DMS53 (cell line): Measurements from ENCODE around the gene BBLN.
A peak's percentile ranks its signal among the peaks of the same experiment; 100 is the strongest.
"Not testable (repeated sequence)": the region's sequence is repeated elsewhere in the genome, so short reads cannot be mapped to it uniquely, and the experiment has no call there.

Experiments used
- DNase-seq: peaks from one replicate; lab custom pipeline; 2025; lab: John Stamatoyannopoulos, UW

BBLN gene

DNA sequence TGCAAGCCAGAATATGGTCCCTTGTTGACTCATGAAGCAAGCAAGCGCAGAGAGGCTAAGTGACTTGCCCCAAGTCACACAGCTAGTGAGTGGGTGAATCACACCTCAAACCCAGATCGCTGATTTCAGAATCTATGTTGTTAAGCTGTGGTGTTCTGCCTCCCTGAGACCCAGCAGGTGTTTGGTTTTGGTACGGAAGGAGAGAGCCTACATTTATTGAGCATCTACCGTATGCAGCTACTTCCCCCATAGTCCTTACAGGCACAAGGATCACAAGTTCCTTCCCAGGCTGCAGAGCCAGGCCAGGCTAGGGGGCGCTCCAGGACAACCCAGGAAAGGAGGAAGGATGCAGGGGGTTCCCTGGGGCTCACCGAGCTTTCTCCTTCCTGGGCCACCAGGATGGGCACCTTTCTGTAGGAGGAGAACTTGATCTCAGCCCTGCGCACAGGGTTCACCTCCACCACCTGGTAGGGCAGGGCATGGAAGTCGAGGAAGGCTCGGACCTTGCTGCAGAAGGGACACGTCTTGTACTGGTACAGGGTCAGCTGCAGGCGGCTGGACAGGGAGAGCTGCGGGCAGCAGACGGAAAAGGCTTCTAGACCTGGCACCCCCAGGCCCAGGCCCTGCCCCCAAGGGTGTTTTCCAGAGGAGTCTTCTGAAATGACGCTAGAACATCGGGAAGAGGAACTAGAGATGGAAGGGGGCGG is 35.0 kb upstream of the BBLN start:
- DNase-seq, result peak; percentile 80

- DNase-seq, result no peak
Measured at GRCh38 chr9:128125580-128126354, 34.3 kb upstream of the BBLN start.

DNA sequence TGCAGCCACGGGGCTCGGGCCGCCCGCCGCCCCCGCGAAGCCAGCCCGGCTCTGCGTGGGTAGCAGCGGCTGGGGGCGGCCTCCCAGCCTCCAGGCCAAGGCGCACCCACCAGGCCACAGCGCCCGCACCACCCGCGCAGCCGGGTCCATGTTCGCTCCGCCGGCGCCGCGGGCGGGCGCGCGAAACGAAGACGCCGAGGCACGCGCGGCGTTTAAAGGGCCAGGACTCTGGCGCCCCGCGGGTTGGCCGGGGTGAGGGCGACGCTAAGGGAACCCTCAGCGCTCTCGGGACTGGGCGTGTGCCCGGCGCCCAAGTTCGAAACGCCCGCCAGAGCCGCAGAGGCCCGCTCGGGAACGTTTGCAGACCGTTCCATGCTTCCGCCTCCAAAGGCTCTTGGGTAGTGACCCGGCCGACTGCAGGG is 32.5 kb upstream of the BBLN start, which contains the start of gene PTGES2:
Gene PTGES2 (minus strand): TSS at position 162 of the 422 bp plus-strand sequence. CDS start 12 bp downstream, at position 150.
- peak; percentile 93 for DNase-seq

GRCh38 chr9:128127990-128128835 is 31.9 kb upstream of the BBLN start:
- peak; percentile 97 for DNase-seq

DNA sequence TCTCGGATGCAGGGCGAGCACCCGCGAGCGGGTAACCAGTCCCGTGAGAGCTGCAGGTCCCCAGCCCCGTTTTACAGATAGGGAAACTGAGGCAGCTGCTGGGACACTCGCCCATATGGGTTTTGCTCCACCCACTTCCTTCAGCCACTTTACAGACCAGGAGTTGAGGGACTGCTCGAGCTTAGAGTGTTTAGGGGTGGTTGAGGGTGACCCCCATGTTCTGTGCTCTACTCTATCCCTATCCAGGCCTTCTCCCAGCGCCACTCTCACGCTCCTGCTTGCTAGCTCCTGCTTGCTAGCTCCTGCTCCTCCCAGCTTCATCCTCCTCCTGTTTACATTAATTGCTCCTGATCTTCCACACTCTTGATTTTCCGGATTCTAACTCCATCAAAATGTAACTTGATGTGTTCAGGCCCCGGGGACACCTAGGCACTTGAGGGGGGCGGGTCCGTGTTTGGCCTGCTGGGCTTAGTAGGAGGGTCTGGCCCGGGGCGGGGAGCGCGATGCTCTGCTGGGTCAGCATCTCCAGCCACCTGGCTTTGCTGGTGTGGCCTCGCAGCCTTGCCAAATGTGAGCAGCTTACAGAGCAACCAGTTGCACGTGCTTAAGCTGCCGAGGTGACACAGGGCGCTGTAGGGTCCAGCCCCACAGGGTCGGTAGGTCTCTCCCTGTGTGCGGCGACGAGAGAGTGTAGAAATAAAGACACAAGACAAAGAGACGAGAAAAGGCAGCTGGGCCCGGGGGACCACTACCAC is 31.1 kb upstream of the BBLN start:
- peak; percentile 51 for DNase-seq

DNA sequence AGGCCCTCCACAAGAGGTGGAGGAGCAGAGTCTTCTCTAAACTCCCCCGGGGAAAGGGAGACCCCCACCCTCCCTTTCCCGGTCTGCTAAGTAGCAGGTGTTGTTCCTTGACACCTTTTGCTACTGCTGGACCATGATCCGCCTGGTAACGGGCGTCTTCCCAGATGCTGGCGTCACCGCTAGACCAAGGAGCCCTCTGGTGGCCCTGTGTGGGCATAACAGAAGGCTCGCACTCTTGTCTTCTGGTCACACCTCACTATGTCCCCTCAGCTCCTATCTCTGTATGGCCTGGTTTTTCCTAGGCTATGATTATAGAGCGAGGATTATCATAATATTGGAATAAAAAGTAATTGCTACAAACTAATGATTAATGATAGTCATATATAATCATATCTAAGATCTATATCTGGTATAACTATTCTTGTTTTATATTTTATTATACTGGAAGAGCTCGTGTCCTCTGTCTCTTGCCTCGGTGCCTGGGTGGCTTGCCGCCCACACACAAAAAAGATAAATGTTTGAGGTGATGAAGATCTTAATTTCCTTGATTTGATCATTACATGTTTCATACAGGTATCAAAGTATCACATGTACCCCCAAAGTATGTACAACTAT is 30.0 kb upstream of the BBLN start:
- DNase-seq, result not testable (repeated sequence)

DNA sequence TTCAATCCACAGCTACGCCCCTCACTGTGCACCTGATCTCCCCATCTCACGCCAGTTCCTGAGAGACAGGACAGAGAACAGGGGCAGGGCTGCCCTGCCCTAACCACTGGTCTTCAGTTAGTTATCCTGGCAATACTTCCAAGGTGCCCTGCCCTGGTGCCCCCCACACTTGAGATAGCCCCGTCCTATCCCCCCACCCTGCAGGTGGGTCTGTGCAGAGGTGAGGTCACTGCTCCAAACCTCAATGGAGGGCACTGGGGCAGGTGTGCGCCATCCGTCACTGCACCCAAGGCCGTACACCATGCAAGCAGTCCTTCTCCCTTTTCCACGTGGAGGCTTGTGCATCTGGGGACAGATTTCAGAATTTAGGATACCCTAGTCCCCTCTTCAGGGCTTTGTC is 29.4 kb upstream of the BBLN start:
- DNase-seq, result not testable (repeated sequence)

GRCh38 chr9:128131346-128131745 is 28.7 kb upstream of the BBLN start:
- not testable (repeated sequence) for DNase-seq

DNA sequence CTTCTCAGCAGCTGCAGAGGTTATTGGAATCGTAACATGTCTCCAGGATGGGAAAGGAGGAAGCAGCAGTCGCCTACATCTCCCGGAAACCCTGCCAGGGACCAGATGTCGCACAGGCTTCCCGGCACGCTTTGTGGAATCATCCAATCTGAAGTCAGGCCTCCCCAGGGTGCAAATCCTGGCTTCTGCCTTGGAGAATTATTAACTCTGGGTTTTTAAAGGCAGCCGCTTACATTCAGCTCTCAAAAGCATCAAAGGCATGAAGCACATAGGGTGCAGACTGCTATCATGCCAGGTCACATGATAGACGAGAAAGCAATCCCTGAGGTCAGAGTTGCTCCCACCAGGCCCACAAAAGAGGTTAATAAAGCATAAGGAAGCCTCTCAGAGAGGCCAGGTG is 27.9 kb upstream of the BBLN start:
- peak; percentile 96 for DNase-seq

GRCh38 chr9:128135561-128135960 is 24.5 kb upstream of the BBLN start:
- not testable (repeated sequence) for DNase-seq

GRCh38 chr9:128136816-128137793 is 23.0 kb upstream of the BBLN start:
- no peak for DNase-seq

DNA sequence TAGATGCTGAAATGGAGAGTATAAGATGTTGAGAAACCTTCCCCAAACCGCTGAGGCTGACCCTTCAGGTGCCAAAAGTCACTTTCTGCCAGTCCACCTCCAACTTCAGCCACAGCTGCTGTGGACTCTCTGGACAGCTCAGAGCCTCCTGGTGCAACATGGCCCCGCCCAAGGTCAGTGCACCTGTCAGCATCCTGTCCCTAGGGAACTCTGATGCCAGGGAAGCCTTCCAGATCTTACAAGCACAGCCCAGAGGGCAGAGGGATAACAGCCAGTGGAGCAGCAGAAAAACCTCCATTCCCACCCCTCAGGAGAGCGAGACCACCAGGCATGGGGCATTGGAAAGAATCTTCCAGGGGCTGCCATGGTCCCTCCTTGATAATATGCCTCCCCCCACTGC is 22.1 kb upstream of the BBLN start:
- DNase-seq, result peak; percentile 29

DNA sequence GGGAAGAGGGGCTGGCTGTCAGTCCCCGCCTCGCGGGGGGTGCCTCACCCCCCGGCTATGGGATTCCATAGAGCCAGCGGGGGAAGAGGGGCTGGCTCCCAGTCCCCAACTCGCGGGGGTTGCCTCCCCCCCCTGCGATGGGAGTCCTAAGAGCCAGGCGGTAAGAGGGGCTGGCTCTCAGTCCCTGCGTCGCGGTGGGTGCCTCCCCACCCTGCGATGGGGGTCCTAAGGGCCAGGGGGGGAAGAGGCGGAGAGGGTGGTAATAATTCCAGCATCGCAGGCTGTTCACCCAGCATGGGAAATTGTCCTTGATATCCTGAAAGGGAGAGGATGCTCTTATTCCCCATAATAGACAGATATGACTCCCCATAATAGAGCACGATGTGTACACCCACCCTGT is 20.4 kb upstream of the BBLN start:
- DNase-seq, result no peak

DNA sequence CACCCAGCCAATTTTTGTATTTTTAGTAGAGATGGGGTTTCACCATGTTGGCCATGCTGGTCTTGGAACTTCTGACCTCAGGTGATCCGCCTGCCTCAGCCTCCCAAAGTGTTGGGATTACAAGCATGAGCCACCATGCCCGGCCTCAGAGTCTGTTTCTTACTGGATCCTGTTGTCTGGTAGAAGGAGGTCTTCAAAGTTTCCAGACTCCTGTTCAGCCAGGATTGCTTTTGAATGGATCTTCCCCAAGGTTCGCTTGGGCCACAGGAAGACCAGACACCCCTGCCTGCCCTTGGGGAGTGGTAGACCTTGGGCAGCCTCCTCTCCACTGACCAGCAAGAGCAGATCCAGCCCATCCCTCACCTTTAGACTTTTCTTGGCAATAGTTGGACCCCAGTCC is 18.5 kb upstream of the BBLN start:
- DNase-seq, result no peak

DNA sequence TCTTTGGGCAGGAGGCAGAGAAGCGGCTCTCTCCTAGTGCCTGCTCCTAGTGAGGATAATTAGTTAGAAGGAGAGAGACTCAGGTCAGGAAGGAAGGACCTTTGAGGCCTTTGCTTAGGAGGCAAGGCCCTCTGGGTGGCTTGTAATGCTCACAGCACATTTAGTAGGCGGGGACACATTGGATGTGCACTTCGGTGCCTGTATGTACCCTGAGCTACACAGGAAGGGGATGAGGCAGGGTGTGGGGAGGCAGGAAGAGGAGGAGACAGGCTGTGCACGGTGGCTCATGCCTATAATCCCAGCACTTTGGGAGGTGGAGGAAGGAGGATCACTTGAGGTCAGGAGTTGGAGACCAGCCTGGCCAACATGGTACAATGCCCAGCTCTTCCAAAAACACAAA is 18.0 kb upstream of the BBLN start:
- no peak for DNase-seq

DNA sequence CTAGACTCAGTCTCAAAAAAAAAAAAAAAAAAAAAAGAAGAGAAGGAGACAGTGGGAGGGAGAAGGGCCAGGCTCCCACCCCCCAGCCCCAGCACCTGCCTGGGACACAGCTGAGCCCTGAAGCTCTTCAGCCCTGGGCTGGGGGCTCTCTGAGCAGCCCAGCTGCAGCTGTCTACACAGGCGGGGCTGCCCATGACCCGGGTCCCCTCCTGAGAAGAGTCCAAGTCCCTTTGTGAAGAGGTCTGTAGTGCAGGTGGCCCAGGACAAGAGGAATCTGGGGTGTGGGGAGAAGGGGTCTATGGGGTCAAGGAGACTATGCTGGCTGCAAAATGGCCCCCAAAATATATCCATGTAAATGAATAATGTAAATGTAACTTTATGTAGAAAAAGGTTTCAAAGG is 17.5 kb upstream of the BBLN start:
- DNase-seq, result no peak

- DNase-seq, result no peak
Measured at GRCh38 chr9:128143525-128144238, 16.4 kb upstream of the BBLN start.

DNA sequence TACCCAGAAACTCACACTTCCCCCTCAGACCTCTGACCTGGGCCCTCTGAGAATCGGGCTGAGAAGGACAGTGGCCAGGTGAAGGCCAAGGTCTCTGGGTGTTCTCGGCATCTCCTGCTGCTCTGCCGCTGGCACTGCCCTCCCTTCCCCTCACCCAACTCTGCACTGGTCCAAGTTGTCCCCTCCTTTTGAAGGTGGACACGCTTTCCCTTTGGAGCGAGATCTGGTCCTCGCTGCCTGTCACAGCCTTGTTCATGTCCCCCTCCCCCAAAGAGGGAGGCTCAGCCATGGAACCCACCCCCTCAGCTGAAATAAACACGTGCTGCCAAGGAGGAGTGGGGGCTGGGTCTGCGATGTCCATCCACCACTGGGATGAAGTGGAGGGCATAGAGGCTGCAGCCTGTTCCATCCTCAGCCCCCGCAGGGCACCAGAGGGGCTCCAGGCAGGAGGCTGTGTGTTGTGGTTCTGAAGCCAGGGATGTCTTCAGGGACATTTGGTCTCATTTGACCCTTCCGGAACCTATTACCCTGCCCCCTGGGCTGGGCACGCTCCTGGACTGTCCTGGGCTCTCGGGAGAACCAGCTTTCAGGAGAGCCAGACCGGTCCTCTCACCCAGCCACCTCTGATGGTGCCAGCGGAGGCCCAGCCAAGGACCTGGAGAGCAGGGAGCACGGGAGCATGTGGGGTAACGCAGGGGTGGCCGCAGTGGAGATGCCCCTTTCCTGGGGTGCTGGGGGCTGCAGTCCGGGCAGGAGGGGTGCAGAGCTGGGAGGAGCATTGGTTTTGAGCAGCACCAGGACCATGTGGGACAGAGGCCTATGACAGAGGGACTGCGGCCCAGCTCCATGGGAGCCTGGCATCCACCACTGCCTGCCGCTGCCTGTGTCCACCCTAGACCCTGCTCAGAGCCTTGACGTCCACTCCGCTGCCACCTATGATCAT is 15.6 kb upstream of the BBLN start:
- DNase-seq, result no peak
